ENCODE results near the gene PANK4.

DNA sequence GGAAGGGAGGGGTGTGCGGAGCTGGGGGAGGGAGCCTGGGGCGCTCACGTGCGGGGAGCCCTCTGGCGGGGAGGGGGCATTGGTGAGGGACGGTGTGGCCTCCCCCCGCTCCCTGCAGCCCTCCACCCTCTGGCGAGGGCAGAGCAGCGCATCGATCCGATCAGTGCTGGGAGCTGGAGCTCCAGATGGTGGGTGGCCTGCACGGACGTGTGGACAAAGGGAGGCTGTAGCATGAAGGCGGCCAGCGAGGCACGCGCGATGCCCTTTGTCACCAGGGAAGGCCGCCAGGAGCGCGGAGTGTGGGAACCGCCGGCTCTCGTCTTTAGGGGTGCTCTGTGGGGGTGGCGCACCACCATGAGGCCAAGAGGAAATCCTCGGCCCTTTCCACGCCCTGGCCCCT lies 9.1 kb upstream of the PANK4 start:
- TF ChIP-seq, protein P1, sequence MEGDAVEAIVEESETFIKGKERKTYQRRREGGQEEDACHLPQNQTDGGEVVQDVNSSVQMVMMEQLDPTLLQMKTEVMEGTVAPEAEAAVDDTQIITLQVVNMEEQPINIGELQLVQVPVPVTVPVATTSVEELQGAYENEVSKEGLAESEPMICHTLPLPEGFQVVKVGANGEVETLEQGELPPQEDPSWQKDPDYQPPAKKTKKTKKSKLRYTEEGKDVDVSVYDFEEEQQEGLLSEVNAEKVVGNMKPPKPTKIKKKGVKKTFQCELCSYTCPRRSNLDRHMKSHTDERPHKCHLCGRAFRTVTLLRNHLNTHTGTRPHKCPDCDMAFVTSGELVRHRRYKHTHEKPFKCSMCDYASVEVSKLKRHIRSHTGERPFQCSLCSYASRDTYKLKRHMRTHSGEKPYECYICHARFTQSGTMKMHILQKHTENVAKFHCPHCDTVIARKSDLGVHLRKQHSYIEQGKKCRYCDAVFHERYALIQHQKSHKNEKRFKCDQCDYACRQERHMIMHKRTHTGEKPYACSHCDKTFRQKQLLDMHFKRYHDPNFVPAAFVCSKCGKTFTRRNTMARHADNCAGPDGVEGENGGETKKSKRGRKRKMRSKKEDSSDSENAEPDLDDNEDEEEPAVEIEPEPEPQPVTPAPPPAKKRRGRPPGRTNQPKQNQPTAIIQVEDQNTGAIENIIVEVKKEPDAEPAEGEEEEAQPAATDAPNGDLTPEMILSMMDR (IDR thresholded peaks at IDR 0.05; ENCODE audit: insufficient read depth, low read length, poor library complexity, severe bottlenecking), result no peak
- TF ChIP-seq EZH2phosphoT487 (conservative IDR thresholded peaks at IDR 0.05; ENCODE audit: low read length), result no peak
